Calu3 (cell line): ENCODE results near the gene YOD1. TPM values are rescaled to one million over a fixed set of nuclear protein-coding genes. Genes with fewer than 3 reads are reported as not detected.

ENCODE experiments used
- BruUV-seq: library from RNA; stranded (reverse); fragments of 400-500 nt; replicated peaks from 2 replicates; lab custom pipeline; 2021; lab: Mats Ljungman, UMichigan
- CTCF ChIA-PET: fragments of 300-600 bp; sonication (Branson Sonifier 250); formaldehyde crosslinking; loops from one replicate; lab custom pipeline; 2022; ENCODE audit warnings: antibody characterized with exemption; lab: Charles Lee
- DNase-seq: peaks from one replicate; pipeline ENCODE4 v3.0.0; 2022
- H3K27ac Mint-ChIP-seq: one replicate; pipeline ENCODE4 v1.8.0; 2022; ENCODE audit warnings: mixed read lengths; ENCODE audit not compliant: unreplicated experiment
- H3K27me3 Mint-ChIP-seq: one replicate; pipeline ENCODE4 v1.8.0; 2022; ENCODE audit warnings: mixed read lengths; ENCODE audit not compliant: unreplicated experiment
- H3K36me3 Mint-ChIP-seq: one replicate; pipeline ENCODE4 v1.8.0; 2022; ENCODE audit warnings: mild to moderate bottlenecking, moderate library complexity, mixed read lengths; ENCODE audit not compliant: insufficient read depth, unreplicated experiment
- H3K4me1 Mint-ChIP-seq: one replicate; pipeline ENCODE4 v1.8.0; 2022; ENCODE audit warnings: mild to moderate bottlenecking, low read depth, mixed read lengths; ENCODE audit not compliant: unreplicated experiment
- H3K4me3 Mint-ChIP-seq: one replicate; pipeline ENCODE4 v1.8.0; 2022; ENCODE audit warnings: mild to moderate bottlenecking, low read depth, moderate library complexity, mixed read lengths; ENCODE audit not compliant: unreplicated experiment
- H3K9me3 Mint-ChIP-seq: one replicate; pipeline ENCODE4 v1.8.0; 2022; ENCODE audit warnings: low read depth, mixed read lengths; ENCODE audit not compliant: unreplicated experiment
- intact Hi-C: fragments of 100-400 bp; cut with micrococcal nuclease; formaldehyde crosslinking; loops from one replicate; pipeline ENCODE4 v1.10.0; 2022; ENCODE audit not compliant: unreplicated experiment
- total RNA-seq: library from RNA; stranded (reverse); gene quantifications from 2 replicates; pipeline ENCODE4 v1.2.3, GENCODE V29; 2022
- TF ChIP-seq, protein P1 (sequence below): fragments of 200-600 bp; IDR thresholded peaks from one replicate; pipeline ENCODE4 v1.8.0; 2022; ENCODE audit warnings: antibody characterized with exemption; ENCODE audit not compliant: unreplicated experiment

Gene YOD1
- total RNA-seq, 1 experiment from 2014 or later = 22.4 TPM

DNA sequence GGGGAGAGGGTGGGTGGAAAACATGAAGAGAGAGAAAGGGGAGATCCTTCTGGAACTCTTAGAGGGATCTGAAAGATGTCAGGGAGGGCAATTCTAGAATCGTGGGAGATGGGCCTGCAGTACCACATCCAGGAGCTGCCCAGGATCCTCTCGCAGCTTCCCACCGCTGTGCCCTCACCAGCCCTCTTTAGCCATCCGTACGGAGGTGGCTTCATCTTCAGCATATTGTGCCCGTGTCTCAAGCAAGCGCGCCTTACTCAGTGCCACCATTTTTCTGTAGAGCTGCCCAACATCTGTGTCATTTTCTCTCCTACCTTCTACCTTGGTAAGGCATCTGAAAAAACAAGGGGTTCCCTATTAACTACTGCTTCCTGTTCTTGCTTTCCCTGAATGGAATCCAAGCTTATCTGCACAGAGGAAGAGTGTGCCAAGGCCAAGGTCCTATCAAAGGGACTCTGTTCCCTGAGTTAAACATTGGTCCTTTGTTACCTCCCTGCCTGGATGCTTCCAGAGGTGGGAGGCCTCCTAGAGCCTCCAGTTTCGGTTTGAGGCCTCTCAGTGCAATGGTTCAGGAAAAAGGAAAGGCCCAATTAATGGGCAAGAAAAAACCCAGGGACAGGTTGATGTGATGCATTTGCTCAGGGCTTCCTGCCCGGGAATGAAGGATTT, 41.7 kb downstream of the YOD1 start:
- H3K27ac Mint-ChIP-seq = peak overlapping the region; percentile 68
- CTCF ChIA-PET = interaction anchor here (0.6 to 2.9 kb wide), 9 partner anchors 11 to 44 kb away, joined by 3 to 25 read pairs (median 4); partner anchors contain the start of genes C1orf116 and PFKFB2
- H3K9me3 Mint-ChIP-seq = peaks cover 9% of the 10 kb centered on the region
- no peaks in the 10 kb centered on the region for H3K27me3 Mint-ChIP-seq
- DNase-seq = peak; percentile 79
- peaks cover 94% of the 10 kb centered on the region for H3K4me1 Mint-ChIP-seq
- peak overlapping the region; percentile 8 for H3K4me3 Mint-ChIP-seq
- H3K36me3 Mint-ChIP-seq = peaks cover 46% of the 10 kb centered on the region
- TF ChIP-seq, protein P1, sequence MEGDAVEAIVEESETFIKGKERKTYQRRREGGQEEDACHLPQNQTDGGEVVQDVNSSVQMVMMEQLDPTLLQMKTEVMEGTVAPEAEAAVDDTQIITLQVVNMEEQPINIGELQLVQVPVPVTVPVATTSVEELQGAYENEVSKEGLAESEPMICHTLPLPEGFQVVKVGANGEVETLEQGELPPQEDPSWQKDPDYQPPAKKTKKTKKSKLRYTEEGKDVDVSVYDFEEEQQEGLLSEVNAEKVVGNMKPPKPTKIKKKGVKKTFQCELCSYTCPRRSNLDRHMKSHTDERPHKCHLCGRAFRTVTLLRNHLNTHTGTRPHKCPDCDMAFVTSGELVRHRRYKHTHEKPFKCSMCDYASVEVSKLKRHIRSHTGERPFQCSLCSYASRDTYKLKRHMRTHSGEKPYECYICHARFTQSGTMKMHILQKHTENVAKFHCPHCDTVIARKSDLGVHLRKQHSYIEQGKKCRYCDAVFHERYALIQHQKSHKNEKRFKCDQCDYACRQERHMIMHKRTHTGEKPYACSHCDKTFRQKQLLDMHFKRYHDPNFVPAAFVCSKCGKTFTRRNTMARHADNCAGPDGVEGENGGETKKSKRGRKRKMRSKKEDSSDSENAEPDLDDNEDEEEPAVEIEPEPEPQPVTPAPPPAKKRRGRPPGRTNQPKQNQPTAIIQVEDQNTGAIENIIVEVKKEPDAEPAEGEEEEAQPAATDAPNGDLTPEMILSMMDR = no peak
- TSS peak; percentile 26 for BruUV-seq
- intact Hi-C loops = loop anchor here (5.0 to 10.0 kb wide), 2 partner anchors 45 to 57 kb away; partner anchors contain the start of genes PFKFB2 and YOD1

GRCh38 chr1:207007352-207008033, 43.5 kb downstream of the YOD1 start:
- TF ChIP-seq, protein P1 = no peak
- H3K27ac Mint-ChIP-seq = peak overlapping the region; percentile 88
- DNase-seq = peak; percentile 86
- peaks cover 46% of the 10 kb centered on the region for H3K36me3 Mint-ChIP-seq
- peaks cover 96% of the 10 kb centered on the region for H3K4me1 Mint-ChIP-seq
- H3K27me3 Mint-ChIP-seq = no peaks in the 10 kb centered on the region
- CTCF ChIA-PET = interaction anchor here (0.6 to 5.8 kb wide), 7 partner anchors 11 to 45 kb away, joined by 3 to 41 read pairs (median 5); partner anchors contain the start of genes C1orf116 and PFKFB2
- H3K4me3 Mint-ChIP-seq = peak overlapping the region; percentile 3
- intact Hi-C loops = loop anchor here (2.0 to 10.0 kb wide), 3 partner anchors 13 to 55 kb away; partner anchors contain the start of genes PFKFB2 and YOD1
- BruUV-seq = TSS peak; percentile 34
- peaks cover 7% of the 10 kb centered on the region for H3K9me3 Mint-ChIP-seq

- CTCF ChIA-PET = interaction anchor here (0.6 to 5.8 kb wide), 7 partner anchors 12 to 46 kb away, joined by 3 to 41 read pairs (median 5); partner anchors contain the start of genes C1orf116 and PFKFB2
- peaks cover 2% of the 10 kb centered on the region for H3K9me3 Mint-ChIP-seq
- peaks cover 49% of the 10 kb centered on the region for H3K36me3 Mint-ChIP-seq
- no peaks in the 10 kb centered on the region for H3K27me3 Mint-ChIP-seq
- TF ChIP-seq, protein P1 = no peak
- no peak for DNase-seq
- H3K27ac Mint-ChIP-seq = peak overlapping the region; percentile 88
- H3K4me1 Mint-ChIP-seq = peaks cover 96% of the 10 kb centered on the region
- TSS peak; percentile 78 for BruUV-seq
- H3K4me3 Mint-ChIP-seq = peak overlapping the region; percentile 3
- intact Hi-C loops = loop anchor here (2.0 to 10.0 kb wide), 3 partner anchors 14 to 55 kb away; partner anchors contain the start of genes PFKFB2 and YOD1
Measured at GRCh38 chr1:207006914-207007313, 44.1 kb downstream of the YOD1 start.

- H3K27ac Mint-ChIP-seq = peak overlapping the region; percentile 88
- intact Hi-C loops = loop anchor here (2.0 to 10.0 kb wide), 3 partner anchors 15 to 54 kb away; partner anchors contain the start of genes PFKFB2 and YOD1
- H3K9me3 Mint-ChIP-seq = peaks cover 2% of the 10 kb centered on the region
- TF ChIP-seq, protein P1 = no peak
- H3K4me1 Mint-ChIP-seq = peaks cover 96% of the 10 kb centered on the region
- DNase-seq = no peak
- H3K27me3 Mint-ChIP-seq = no peaks in the 10 kb centered on the region
- CTCF ChIA-PET = interaction anchor here (1.3 to 5.8 kb wide), 5 partner anchors 15 to 29 kb away, joined by 3 to 41 read pairs (median 11); partner anchors contain the start of gene C1orf116
- peaks cover 53% of the 10 kb centered on the region for H3K36me3 Mint-ChIP-seq
- no peak overlapping the region for H3K4me3 Mint-ChIP-seq
- no TSS peak for BruUV-seq
Measured at GRCh38 chr1:207006083-207006482, 44.9 kb downstream of the YOD1 start.
